ENCODE data around the gene APOA4. TPM values are rescaled to one million over a fixed set of nuclear protein-coding genes. Genes with fewer than 3 reads are reported as not detected.
"Not testable (repeated sequence)": the region's sequence is repeated elsewhere in the genome, so short reads cannot be mapped to it uniquely, and the experiment has no call there.

APOA4 gene
- total and polyA plus RNA-seq, 2 donors: 0.06 TPM; not detected in 1

DNA sequence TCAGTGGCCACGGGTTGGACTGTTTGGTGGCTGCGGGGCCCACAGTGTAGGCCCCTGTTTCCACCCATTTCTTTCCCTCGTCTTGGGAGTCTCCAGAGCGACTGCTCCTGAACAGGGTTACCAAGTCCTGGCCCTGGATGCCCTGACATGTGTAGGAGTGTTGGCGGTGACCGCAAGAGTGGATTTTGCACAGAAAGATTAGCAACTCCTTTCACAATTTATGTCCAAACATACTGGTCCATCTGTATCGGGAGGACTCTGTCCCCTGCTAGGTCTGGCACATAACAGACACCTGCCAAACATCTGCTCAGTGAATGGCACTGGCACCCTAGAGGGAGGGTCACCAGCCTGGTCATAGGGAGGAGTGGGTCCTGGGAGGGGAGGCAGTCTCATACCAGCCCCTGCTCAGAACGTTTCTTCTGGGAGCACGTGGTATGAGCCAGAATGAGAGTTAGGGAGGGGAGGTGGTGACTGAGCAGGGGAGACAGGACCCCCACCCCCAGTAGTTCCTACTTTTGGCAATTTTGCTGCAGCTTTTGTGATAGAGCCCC, 17.7 kb upstream of the APOA4 start:
- no peak overlapping the region for H3K4me3 ChIP-seq (ENCODE audit: low read depth, low read length)
- no peaks in the 10 kb centered on the region for H3K36me3 ChIP-seq (ENCODE audit: insufficient read depth)
- whole genome bisulfite sequencing: 74% methylated on average over 9 of the region's 9 CpGs
- DNase-seq (ENCODE audit: extremely low spot score): no peak
- no peak overlapping the region for H3K27ac ChIP-seq (ENCODE audit: low read depth)
- no peaks in the 10 kb centered on the region for H3K4me1 ChIP-seq (ENCODE audit: insufficient read depth)

DNA sequence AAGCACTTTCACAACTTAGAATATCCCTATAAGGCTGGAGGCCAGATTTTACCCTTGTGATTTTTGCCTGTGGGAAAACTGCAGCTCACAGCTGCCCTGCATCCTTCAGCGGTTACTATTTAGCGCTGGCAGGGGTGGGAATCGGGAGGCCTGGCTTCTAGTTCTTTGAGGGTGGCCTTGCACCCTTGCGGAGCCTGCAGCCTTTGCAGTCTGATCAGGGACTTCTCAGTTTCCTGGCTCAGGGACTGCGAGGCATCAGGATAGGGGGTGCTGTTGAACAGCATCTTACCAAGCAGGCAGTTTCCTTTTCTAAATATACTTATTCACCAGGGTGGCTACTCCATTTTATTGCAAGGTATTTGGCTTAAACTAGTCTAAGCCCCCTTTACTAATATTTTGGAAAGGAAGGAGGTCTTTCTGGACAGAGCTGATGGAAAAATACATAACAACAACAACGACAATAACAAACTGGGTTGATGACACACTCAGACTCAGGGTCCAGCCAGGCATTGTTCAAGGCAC, 17.2 kb upstream of the APOA4 start:
- Histone ChIP-seq H3K4me3 (ENCODE audit: low read depth, low read length) (no peak overlapping the region), H3K36me3 (ENCODE audit: insufficient read depth) (no peaks in the 10 kb centered on the region), H3K4me1 (ENCODE audit: insufficient read depth) (no peaks in the 10 kb centered on the region), H3K27ac (ENCODE audit: low read depth) (no peak overlapping the region)
- DNase-seq (ENCODE audit: extremely low spot score): no peak
- WGBS: 55% methylated on average over 6 of the region's 6 CpGs

DNA sequence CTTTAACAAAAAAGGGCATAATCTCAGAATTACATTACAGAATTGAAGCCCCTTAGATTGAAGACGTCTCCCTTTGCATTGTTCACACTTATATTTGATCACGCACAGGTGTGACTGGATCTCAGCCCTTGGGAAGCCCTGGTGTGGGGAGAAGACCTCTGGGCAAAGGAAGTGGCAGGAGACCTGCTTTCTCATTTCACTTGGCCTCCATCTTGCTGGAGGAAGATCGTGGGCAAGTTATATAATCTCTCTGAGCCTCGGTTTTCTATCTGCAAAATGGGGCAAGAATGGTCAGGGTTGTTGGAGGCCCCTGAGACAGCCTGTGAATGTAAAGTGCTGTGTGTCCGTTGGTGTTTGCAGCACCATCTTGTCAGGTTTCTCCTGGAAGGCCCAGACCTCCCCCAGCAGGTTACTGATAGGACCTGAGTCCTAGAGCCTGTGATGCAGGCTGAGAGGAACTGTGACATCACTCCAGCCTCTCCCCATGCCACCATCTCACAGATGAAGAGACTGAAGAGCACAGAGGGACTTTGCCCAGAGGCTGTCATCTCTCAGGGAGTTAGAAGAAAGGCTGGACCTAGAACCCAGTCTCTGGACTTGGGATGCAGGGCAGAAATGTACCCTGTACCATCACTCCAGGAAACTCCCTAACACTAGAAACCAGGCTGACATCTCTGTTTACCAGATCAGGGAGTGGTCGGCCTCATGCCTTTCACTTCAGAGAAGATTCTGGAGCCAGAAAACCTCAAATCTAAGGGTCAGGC, 15.4 kb upstream of the APOA4 start:
- DNase-seq (ENCODE audit: extremely low spot score): no peak

DNA sequence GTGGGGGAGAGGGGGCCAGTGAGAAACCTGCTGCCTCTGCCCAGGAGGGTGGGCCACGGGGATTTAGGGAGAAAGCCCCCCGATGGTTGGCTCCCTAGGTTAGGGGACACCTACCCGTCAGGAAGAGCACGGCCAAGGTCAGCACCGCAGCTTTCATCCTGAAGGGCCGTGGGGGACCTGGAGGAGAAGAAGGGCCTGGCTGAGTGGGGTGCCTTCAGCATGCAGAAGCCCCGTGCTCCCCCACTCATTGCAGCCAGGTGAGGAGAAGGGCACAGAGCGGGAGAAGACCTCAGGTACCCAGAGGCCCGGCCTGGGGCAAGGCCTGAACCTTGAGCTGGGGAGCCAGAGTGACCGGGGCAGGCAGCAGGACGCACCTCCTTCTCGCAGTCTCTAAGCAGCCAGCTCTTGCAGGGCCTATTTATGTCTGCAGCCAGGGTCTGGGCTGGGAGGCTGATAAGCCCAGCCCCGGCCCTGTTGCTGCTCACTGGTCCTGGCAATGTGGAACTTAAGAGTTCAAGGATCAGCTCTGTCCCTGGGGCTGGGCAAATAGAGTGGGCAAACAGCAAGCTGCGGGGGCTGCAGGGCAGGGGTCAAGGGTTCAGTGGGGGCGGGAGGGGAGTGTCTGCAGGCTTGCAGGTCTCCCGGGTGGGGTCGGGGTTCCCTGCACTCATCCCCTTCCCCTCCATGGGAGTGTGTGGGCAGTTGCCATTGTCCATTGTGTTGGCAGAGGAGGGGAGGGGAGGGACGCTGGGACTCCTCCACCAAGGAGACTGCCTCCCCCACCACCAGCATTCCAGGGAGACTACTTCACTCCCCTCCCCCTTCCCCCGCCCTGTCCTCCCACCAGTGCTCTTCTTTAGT, 14.4 kb upstream of the APOA4 start, which contains the start of gene APOA1:
Gene APOA1, minus strand, starts transcription at position 392 of the 861 bp plus-strand sequence. Its CDS starts 235 bp downstream, at position 157.
- DNase-seq (ENCODE audit: extremely low spot score): no peak
- WGBS: 70% methylated on average over 19 of the region's 19 CpGs
- Histone ChIP-seq H3K36me3 (ENCODE audit: insufficient read depth) (no peaks in the 10 kb centered on the region), H3K4me1 (ENCODE audit: insufficient read depth) (no peaks in the 10 kb centered on the region), H3K27ac (ENCODE audit: low read depth) (no peak within 1 kb of the TSS), H3K4me3 (ENCODE audit: low read depth, low read length) (no peak within 1 kb of the TSS)

More for the DNA sequence above, 15.4 kb upstream of the APOA4 start:
- no peaks in the 10 kb centered on the region for H3K4me1 ChIP-seq (ENCODE audit: insufficient read depth)
- WGBS: 91% methylated on average over 6 of the region's 6 CpGs
- H3K4me3 ChIP-seq (ENCODE audit: low read depth, low read length): no peak overlapping the region
- H3K36me3 ChIP-seq (ENCODE audit: insufficient read depth): no peaks in the 10 kb centered on the region
- H3K27ac ChIP-seq (ENCODE audit: low read depth): no peak overlapping the region

DNA sequence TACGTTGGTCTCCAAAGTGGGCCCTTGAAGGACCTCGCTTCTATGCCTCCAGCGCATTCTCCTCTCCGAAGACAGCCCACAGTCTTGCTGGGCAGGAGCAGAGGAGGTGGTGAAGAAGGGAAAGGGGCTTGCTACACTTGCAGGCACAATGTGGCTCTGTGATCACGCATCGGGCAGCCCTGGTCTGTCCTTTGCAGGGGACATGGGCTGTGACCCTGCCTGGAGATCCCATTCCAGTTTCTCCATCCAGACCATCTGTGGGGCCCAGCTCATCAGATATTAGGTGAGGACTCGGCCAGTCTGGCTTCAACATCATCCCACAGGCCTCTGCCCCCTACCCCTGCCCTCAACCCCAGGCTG, 13.5 kb upstream of the APOA4 start:
- no peaks in the 10 kb centered on the region for H3K36me3 ChIP-seq (ENCODE audit: insufficient read depth)
- no peaks in the 10 kb centered on the region for H3K4me1 ChIP-seq (ENCODE audit: insufficient read depth)
- H3K27ac ChIP-seq (ENCODE audit: low read depth): no peak overlapping the region
- WGBS: 94% methylated on average over 7 of the region's 7 CpGs
- H3K4me3 ChIP-seq (ENCODE audit: low read depth, low read length): no peak overlapping the region
- DNase-seq (ENCODE audit: extremely low spot score): no peak

DNA sequence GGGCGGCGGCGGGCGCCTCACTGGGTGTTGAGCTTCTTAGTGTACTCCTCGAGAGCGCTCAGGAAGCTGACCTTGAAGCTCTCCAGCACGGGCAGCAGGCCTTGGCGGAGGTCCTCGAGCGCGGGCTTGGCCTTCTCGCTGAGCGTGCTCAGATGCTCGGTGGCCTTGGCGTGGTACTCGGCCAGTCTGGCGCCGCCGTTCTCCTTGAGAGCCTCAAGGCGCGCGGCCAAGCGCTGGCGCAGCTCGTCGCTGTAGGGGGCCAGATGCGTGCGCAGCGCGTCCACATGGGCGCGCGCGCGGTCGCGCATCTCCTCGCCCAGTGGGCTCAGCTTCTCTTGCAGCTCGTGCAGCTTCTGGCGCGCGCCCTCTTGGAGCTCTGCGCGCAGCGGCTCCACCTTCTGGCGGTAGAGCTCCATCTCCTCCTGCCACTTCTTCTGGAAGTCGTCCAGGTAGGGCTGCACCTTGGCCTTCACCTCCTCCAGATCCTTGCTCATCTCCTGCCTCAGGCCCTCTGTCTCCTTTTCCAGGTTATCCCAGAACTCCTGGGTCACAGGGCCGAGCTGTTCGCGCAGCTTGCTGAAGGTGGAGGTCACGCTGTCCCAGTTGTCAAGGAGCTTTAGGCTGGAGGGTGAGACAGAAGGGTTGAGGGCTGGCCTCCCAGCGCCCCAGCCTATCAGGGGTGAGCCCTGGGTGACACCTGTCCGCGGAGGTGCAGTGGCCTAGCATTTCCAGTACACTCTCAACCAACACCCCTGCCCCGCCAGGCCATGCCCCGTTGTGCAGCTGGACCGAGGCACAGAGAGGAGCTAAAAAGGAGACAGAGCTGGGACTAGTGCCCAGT, 12.9 kb upstream of the APOA4 start:
- no peaks in the 10 kb centered on the region for H3K36me3 ChIP-seq (ENCODE audit: insufficient read depth)
- H3K4me1 ChIP-seq (ENCODE audit: insufficient read depth): no peaks in the 10 kb centered on the region
- peak overlapping the region; percentile 12 for H3K4me3 ChIP-seq (ENCODE audit: low read depth, low read length)
- DNase-seq (ENCODE audit: extremely low spot score): peak; percentile 67
- H3K27ac ChIP-seq (ENCODE audit: low read depth): peak overlapping the region; percentile 48
- 13% methylated on average over 57 of the region's 57 CpGs for WGBS

DNA sequence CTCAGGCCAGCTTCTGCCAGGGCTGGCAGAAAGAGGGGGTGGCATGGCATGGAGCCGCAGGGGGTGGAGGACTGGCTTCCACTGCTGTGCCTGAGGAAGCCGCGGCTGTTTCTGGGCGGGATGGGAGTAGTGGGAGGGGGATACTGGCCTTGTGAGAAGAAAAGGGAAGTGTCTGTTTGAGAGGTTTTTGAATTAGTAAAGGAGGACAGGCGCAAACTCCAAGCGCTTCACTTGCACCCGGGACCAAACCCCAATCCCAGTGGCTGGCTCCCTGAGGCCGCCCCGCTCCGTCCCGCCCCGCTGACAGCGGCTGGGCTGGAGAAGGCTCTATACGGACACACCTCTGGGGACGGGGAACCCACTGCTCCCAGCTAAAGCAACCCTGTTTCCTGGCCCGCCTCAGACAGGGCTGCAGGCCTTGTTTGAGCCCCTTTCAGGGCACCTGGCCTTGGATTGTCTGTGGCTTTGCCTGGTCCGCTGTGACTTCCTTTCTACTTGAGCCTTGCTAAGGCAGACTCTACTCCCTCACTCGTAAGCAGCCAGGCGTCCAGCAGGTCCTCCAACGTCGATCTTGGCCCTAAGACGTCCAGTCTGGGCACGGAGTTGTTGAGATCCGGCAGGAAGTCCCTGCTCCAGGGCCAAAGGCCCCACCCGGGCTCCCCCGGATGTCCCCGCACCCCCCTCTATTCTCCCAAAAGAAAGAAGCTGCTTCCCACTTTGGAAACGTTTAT, 12.1 kb upstream of the APOA4 start:
- H3K36me3 ChIP-seq (ENCODE audit: insufficient read depth): no peaks in the 10 kb centered on the region
- H3K27ac ChIP-seq (ENCODE audit: low read depth): peak overlapping the region; percentile 48
- no peak overlapping the region for H3K4me3 ChIP-seq (ENCODE audit: low read depth, low read length)
- WGBS: 44% methylated on average over 28 of the region's 28 CpGs
- no peaks in the 10 kb centered on the region for H3K4me1 ChIP-seq (ENCODE audit: insufficient read depth)
- no peak for DNase-seq (ENCODE audit: extremely low spot score)

DNA sequence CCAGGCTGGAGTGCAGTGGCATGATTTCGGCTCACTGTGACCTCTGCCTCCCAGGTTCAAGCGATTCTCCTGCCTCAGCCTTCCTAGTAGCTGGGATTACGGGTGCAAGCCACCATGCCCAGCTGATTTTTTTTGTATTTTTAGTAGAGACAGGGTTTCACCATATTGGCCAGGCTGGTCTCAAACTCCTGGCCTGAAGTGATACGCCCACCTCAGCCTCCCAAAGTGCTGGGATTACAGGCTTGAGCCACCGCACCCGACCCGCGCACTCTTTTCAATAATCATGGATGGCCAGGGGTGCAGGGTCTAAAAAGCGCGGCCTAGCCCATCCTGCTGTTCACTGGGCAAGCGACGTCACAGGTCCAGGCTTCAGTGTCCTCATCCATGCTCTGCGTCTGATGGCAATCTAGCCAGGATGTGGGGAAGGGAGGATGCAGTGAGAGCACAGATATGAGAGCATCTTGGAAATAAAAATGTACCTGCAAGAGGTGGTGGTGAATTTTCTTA, 11.5 kb upstream of the APOA4 start:
- H3K4me1 ChIP-seq (ENCODE audit: insufficient read depth); H3K4me3 ChIP-seq (ENCODE audit: low read depth, low read length); DNase-seq (ENCODE audit: extremely low spot score); H3K27ac ChIP-seq (ENCODE audit: low read depth); H3K36me3 ChIP-seq (ENCODE audit: insufficient read depth): not testable (repeated sequence)
- 87% methylated on average over 13 of the region's 13 CpGs for WGBS

DNA sequence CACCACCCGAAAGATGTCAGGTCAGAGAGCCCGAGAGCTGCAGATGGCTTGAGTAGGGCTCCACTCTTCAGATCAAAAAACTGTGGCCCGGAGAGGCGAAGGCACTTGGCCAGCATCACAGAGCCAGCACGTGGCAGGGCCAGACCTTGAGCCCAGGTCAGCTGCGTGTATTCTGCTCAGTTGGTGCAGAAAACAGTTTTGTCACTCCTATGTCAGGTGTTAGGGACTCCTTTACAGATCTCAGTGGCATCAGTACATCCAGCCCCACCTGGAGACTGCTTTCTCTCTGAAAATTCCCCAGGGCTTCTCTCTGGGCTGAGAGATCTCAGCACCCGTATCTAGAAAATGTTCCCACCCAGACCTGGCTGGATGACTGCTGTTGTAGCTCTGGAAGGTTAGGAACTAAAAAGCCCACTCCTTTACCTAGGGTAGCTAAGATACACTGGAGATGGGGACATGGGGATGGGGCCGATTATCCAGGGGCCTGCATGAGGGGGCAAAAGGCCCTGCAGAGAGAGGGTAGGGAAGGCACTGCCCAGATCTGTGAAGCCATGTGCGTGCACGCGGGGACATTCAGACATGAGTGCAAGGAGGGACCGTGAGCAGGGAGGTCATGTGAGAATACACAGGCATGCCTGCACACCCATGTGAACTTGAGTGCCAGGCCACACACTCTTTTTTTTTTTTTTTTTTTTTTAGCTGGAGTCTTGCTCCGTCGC, 10.9 kb upstream of the APOA4 start:
- Histone ChIP-seq H3K27ac (ENCODE audit: low read depth) (no peak overlapping the region), H3K36me3 (ENCODE audit: insufficient read depth) (no peaks in the 10 kb centered on the region), H3K4me3 (ENCODE audit: low read depth, low read length) (no peak overlapping the region), H3K4me1 (ENCODE audit: insufficient read depth) (no peaks in the 10 kb centered on the region)
- WGBS: 94% methylated on average over 14 of the region's 14 CpGs
- no peak for DNase-seq (ENCODE audit: extremely low spot score)

DNA sequence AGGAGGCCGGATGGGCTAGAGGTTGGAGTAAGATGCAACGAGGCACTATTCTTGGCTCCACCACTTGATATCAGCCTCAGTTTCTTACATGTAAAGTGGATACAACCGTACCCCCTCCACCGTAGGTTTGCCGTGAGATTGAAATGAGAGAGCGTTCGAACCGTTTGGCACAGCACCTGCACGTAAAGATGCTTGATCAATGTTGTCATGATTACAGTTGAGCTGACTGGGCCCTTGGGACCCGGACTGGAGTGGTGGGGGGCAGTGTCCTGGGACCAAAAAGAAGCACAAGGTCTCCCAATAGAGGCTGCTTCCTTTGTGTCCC, 10.3 kb upstream of the APOA4 start:
- DNase-seq (ENCODE audit: extremely low spot score): no peak
- no peaks in the 10 kb centered on the region for H3K4me1 ChIP-seq (ENCODE audit: insufficient read depth)
- no peaks in the 10 kb centered on the region for H3K36me3 ChIP-seq (ENCODE audit: insufficient read depth)
- H3K4me3 ChIP-seq (ENCODE audit: low read depth, low read length): no peak overlapping the region
- H3K27ac ChIP-seq (ENCODE audit: low read depth): no peak overlapping the region
- WGBS: 95% methylated on average over 10 of the region's 10 CpGs

DNA sequence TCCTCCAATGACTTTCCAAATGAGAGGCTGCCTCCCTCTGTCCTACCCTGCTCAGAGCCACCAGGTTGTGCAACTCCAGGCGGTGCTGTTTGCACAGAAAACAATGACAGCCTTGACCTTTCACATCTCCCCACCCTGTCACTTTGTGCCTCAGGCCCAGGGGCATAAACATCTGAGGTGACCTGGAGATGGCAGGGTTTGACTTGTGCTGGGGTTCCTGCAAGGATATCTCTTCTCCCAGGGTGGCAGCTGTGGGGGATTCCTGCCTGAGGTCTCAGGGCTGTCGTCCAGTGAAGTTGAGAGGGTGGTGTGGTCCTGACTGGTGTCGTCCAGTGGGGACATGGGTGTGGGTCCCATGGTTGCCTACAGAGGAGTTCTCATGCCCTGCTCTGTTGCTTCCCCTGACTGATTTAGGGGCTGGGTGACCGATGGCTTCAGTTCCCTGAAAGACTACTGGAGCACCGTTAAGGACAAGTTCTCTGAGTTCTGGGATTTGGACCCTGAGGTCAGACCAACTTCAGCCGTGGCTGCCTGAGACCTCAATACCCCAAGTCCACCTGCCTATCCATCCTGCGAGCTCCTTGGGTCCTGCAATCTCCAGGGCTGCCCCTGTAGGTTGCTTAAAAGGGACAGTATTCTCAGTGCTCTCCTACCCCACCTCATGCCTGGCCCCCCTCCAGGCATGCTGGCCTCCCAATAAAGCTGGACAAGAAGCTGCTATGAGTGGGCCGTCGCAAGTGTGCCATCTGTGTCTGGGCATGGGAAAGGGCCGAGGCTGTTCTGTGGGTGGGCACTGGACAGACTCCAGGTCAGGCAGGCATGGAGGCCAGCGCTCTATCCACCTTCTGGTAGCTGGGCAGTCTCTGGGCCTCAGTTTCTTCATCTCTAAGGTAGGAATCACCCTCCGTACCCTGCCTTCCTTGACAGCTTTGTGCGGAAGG, 9.5 kb upstream of the APOA4 start:
- no peak overlapping the region for H3K4me3 ChIP-seq (ENCODE audit: low read depth, low read length)
- H3K27ac ChIP-seq (ENCODE audit: low read depth): no peak overlapping the region
- H3K36me3 ChIP-seq (ENCODE audit: insufficient read depth): no peaks in the 10 kb centered on the region
- no peak for DNase-seq (ENCODE audit: extremely low spot score)
- WGBS: 81% methylated on average over 13 of the region's 13 CpGs
- H3K4me1 ChIP-seq (ENCODE audit: insufficient read depth): no peaks in the 10 kb centered on the region

Measured in urinary bladder (tissue), 4 donors.